ENCODE data around the gene ISG20L2. TPM values are rescaled to one million over a fixed set of nuclear protein-coding genes. Genes with fewer than 3 reads are reported as not detected.

The ISG20L2 gene
- total RNA-seq, 1 experiment from 2014 or later = 41.7 TPM

DNA sequence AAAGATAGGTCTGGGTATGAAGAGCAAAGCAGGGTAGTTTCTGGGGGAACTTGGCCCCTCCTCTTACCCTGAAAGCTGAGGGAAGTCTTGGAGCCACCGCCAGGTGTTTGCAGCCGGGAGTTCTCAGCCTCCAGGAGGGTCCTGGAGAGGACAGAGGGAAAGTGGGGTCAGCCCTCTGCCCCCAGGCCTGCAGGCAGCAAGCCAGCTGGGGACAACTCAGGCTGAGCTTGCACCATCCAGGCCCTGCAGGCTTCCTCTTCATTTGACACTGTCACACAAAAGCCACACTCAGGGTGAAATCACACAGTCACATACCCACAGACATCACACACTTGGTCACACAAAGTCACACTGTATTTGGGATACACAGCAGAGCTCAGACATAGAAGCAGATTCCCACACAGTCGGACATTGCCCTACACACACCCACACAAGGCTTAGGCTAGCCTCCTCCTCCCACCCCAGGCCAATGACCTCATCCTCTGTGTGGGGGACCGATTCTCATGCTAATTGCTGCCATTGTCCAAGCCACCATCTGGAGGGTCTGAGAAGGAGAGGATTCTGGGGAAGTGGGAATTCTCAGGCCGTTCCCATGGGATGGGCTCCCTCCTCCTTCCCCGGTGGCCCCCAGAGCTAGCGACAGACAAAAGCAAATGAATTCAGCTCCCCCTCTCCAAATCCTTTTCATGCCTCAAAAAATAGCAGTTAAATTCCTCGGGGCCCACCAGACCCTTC, 55.0 kb downstream of the ISG20L2 start:
- H3K27ac ChIP-seq (ENCODE audit: low read depth, low read length) = no peak overlapping the region
- H3K79me2 ChIP-seq (ENCODE audit: insufficient read depth, low read length) = no peaks in the 10 kb centered on the region
- no peaks in the 10 kb centered on the region for H3K36me3 ChIP-seq (ENCODE audit: control insufficient read depth in 1 of 2, insufficient read depth in 2 of 2, low read length in 2 of 2)
- no TSS peak for BruUV-seq (replicated peaks)
- ChIA-PET CTCF (no interaction called here), RAD21 (ENCODE audit: low non-redundant PET in 1 of 2, low total read pairs in 2 of 2, uncharacterized antibody in 2 of 2, unreplicated experiment in 2 of 2) (no interaction called here), POLR2A (interaction anchor here (1.6 kb wide), 1 partner anchor 12 kb away, joined by 4 read pairs; no protein-coding TSS in a partner anchor)
- H3K9ac ChIP-seq (ENCODE audit: low read length) = no peak overlapping the region
- no peak for ATAC-seq
- H3K4me2 ChIP-seq (ENCODE audit: low read length) = no peak overlapping the region
- no peaks in the 10 kb centered on the region for H3K27me3 ChIP-seq (ENCODE audit: insufficient read depth, low read length)
- H3K9me2 ChIP-seq (ENCODE audit: insufficient read depth) = no peaks in the 10 kb centered on the region
- H3K4me1 ChIP-seq (ENCODE audit: control insufficient read depth in 1 of 2, insufficient read depth in 2 of 2, low read length in 2 of 2) = peaks cover 13 to 26% of the 10 kb centered on the region in 2 experiments
- DNase-seq (ENCODE audit: low read depth, low spot score) = no peak
- TF ChIP-seq, protein P1, sequence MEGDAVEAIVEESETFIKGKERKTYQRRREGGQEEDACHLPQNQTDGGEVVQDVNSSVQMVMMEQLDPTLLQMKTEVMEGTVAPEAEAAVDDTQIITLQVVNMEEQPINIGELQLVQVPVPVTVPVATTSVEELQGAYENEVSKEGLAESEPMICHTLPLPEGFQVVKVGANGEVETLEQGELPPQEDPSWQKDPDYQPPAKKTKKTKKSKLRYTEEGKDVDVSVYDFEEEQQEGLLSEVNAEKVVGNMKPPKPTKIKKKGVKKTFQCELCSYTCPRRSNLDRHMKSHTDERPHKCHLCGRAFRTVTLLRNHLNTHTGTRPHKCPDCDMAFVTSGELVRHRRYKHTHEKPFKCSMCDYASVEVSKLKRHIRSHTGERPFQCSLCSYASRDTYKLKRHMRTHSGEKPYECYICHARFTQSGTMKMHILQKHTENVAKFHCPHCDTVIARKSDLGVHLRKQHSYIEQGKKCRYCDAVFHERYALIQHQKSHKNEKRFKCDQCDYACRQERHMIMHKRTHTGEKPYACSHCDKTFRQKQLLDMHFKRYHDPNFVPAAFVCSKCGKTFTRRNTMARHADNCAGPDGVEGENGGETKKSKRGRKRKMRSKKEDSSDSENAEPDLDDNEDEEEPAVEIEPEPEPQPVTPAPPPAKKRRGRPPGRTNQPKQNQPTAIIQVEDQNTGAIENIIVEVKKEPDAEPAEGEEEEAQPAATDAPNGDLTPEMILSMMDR (IDR thresholded peaks at IDR 0.05 in 2 of 3, conservative IDR thresholded peaks at IDR 0.05 in 1 of 3; ENCODE audit: borderline replicate concordance in 1 of 3, insufficient read depth in 1 of 3, low read depth in 2 of 3, low read length in 2 of 3) = no peak
- TF ChIP-seq EZH2 (IDR thresholded peaks at IDR 0.05) (no peak), REST (IDR thresholded peaks at IDR 0.05; ENCODE audit: low read depth) (no peak), SRF (IDR thresholded peaks at IDR 0.05; ENCODE audit: low read depth) (no peak), CEBPB (IDR thresholded peaks at IDR 0.05; ENCODE audit: low read depth) (no peak), SIN3A (IDR thresholded peaks at IDR 0.05; ENCODE audit: low read depth) (no peak), ELF1 (IDR thresholded peaks at IDR 0.05; ENCODE audit: borderline replicate concordance, low read depth) (no peak)
- TF ChIP-seq, protein P2, sequence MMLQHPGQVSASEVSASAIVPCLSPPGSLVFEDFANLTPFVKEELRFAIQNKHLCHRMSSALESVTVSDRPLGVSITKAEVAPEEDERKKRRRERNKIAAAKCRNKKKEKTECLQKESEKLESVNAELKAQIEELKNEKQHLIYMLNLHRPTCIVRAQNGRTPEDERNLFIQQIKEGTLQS (IDR thresholded peaks at IDR 0.05) = no peak
- TF ChIP-seq, protein P3, sequence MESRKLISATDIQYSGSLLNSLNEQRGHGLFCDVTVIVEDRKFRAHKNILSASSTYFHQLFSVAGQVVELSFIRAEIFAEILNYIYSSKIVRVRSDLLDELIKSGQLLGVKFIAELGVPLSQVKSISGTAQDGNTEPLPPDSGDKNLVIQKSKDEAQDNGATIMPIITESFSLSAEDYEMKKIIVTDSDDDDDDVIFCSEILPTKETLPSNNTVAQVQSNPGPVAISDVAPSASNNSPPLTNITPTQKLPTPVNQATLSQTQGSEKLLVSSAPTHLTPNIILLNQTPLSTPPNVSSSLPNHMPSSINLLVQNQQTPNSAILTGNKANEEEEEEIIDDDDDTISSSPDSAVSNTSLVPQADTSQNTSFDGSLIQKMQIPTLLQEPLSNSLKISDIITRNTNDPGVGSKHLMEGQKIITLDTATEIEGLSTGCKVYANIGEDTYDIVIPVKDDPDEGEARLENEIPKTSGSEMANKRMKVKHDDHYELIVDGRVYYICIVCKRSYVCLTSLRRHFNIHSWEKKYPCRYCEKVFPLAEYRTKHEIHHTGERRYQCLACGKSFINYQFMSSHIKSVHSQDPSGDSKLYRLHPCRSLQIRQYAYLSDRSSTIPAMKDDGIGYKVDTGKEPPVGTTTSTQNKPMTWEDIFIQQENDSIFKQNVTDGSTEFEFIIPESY (IDR thresholded peaks at IDR 0.05; ENCODE audit: extremely low read depth, insufficient replicate concordance, low read length) = no peak
- no peak overlapping the region for H2AFZ ChIP-seq (ENCODE audit: low read depth, low read length, poor library complexity, severe bottlenecking)
- H4K20me1 ChIP-seq (ENCODE audit: insufficient read depth) = no peaks in the 10 kb centered on the region
- intact Hi-C loops (cut with micrococcal nuclease) = no loop called here
- H3K4me3 ChIP-seq (replicated peaks in 1 of 2; ENCODE audit: low read depth in 1 of 2, low read length in 2 of 2) = no peak overlapping the region
- H3K9me3 ChIP-seq (ENCODE audit: control insufficient read depth in 1 of 2, insufficient read depth in 1 of 2, low read depth in 1 of 2, low read length in 2 of 2) = no peaks in the 10 kb centered on the region

Measured in HCT116 (cell line).